HG02852 (cell line): ENCODE measurements around the gene ZNF593OS.

Source experiments
- ATAC-seq: cut with Tn5 transposase; IDR thresholded peaks from one replicate; pipeline ENCODE4 v1.9.1; 2021; ENCODE audit warnings: mild to moderate bottlenecking, moderate library complexity; ENCODE audit not compliant: unreplicated experiment

ZNF593OS gene

DNA sequence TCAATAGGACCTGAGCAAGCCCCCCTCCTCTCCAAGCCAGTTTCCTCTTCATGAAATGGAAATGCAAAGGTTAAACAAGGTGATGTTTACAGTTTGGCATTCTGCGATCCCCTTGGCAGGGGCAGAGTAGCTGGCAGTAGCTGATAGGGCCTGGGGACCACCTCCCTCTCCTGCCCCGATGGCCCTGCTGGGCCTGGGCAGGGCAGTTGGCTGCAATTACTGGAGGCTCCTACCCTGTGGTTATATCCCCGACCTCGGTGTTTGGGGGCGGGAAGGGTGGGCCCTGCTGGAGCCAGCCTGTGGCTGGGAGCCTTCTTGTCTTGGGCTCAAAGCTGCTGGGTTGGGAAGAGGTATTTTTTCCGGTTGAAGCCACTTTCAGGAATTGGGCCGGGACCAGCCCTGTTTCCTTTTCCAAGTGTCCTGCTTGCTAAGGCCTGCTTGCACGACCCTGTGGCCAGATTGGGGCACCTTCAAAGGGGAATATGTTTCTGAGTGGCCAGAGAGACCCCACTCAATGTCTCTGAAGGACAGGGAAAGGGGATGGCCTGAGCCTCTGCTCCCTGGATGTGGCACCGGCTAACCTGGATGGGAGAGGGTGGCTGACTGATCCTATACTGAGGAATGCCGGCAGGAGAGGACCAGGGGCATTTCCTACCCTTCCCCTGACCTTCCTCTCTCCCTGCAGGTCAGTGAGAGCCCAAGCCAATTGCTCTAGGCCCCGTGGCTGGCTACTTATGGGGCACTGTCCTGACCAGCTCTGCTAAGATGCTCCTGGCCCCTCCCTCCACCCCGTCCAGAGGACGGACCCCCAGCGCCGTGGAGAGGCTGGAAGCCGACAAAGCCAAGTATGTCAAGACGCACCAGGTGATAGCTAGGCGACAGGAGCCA lies 10.9 kb downstream of the ZNF593OS start:
- ATAC-seq, result no peak

DNA sequence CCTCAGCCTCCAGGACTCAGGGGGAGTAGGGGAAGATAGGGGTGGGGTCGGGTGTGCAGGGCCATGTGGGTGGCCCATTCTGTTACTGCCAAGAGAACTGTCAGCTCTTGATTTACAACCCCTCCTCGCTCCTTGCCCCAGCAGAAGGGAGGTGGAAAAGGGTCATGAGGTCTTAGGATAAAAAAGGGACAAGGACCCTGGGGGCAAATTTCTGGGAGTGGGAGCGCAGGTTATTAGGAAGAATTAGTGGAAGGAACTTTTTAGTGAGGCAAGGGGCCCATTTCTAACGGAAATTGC lies 11.9 kb downstream of the ZNF593OS start:
- no peak for ATAC-seq

DNA sequence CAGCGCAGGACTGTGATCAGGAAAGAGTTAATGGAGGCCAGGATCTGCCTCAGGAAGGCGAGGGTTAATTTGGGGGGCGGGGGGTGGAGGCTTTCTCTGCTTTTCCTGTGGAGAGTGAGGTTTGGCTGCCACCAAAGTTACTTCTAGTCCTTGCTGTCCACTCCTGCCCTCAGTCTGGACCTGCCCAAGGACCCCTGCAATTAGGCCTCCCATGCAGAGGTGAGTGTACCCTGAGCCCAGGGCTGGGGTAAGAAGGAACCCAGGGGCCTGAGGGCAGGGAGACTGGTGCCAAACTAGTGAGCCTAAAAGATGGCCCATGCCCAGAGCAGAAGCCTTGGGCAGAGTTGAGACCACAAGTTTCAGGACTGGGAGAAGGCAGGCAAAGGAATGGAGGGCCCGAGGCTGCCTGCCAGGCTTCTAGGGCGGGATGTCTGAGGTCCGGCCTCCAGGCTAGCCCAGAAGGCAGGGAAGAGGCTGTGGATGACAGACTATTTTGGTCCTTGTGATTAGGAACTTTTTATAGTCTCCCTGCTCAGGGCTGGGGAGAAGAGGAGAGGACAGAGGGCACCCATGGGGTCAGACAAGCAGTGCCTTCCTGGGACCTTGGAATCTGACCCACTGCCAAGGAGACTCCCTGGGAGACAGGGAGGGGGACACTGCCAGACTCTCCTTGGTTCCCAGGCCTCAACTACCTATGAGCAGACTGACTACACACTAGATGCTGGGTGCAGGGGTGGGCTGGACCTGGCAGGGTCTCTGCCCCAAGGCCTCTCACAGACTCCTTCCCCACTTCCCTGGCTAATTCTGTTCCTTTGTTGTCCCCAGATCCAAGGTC lies 12.5 kb downstream of the ZNF593OS start, which contains the start of gene FAM110D:
Gene FAM110D, plus strand, starts transcription at position 172 of the 835 bp plus-strand sequence. CDS start 2,213 bp downstream, outside the sequence.
- ATAC-seq, result no peak

DNA sequence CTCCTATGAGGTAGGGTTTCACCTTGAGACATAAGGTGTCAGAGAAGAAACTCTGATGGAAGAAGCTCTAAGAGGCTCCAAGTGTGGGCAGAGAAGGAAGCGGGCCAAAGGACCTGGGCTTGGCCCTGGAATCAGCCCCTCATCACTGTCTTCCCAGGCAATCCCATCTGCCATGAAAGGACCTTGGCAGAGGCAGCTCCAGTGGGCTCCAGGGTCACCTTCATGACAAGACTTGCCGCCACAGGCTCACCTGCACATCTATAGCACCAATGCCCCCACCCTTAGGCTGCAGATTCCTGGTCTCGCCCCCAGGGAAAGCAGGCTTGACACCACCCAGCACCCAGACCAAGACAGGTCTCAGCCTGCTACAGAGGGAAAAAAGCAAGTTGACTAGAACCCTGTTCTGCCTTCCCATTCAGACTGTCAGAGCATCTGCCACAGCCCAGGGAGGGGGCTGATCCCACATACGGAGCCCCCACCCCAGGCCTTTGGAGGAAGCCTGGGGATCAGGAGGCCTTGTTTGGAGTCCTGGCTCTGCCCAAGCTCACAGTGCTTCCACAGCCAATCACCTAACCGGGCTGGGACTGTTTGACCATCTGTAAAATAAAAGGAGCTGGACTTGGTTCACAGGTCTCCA lies 13.2 kb downstream of the ZNF593OS start:
- no peak for ATAC-seq

DNA sequence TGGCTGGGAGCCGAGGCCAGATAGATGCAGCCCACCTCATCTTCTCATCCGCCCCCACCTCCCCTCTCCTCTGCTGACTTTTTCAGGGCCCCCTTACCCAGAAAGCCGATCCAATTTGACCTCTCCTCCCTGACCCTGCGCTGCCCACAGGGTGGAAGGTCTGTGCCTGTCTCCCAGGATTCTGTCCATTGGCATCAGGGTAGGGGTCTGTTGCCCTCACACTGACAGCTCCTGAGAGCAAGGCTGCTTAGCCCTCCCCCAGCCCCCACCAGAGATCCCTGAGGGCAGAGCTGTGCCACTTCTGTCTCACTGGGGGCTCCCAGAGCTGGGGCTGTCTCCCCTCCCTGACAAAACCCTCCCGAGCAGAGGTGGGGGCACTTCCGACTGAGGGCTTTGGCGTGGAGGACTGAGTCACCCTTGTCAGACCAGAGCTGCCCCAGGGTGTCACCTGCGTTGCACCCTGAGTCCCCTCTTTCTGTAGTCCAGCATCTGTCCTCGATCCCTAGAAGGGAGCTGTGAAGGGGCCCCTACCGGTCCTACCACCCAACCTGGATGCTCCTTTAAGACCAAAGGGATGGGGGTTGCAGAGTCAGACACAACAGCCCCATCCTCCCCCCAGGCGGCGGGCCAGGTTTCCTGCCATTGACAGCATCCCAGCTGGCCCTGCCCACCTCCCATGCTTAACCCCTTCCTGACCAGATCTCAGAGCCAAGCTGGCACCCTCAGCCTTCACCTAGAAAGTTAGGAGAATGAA lies 15.2 kb downstream of the ZNF593OS start:
- no peak for ATAC-seq

DNA sequence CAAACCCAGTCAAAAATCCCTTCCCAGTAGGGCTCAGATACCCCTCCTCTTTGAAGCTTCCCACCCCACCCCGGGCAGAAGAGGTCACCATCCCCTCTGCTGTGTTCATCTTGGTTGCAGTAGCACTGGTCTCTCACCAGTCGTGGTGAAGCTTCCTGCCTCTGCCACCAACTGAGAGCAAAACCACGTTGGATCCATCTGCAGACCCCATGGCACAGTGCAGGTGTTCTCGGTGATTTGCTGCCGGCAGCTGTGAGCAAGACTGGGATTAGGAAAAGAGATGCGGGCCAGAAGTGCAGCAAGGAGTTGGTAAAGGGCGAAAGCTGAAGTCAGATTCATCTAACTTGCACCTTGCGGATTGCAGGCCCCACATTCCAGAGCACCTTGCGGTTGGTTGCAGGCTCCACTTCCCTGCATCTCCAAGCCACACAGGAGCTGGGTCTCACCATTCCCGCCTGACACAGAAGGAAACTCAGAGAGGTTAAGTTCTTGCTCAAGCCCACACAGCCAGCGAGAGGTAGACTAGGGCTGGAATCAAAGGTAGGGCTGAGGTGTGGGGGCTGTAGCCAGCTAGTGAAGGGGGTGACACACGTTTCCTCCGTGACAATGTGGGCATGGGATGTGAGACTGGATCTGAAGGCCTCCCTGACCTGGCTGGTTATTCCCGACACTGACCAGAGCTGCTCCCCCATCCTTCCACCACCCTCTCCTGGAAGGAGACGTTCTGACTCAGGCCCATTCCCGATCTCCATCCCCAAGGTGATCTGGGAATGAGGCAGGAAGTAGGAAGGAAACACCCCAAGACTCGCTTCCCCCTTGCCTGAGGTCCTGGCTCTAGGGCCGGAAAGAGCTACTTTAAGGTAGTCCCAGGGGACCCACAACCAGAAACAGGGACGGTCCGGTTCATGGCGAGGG lies 16.0 kb downstream of the ZNF593OS start:
- ATAC-seq, result no peak

DNA sequence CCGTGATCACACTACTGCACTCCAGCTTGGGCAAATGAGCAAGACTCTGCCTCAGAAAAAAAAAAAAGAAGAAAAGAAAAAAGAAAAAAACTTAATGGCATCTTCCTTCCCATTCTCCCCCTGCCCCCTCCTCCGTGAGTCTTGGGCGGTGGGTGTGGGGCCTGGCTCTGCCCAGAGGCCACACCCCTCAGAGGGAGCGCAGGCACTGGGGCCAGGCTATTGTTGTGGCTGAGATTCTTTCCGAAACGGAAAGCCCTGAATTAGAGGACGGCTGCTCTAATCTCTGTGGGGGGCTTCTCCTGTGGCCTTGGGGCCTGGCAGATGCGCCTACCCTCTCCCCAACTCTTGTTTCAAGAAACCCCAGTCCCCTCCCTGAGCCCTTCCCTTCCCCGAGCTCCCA lies 16.9 kb downstream of the ZNF593OS start:
- no peak for ATAC-seq

DNA sequence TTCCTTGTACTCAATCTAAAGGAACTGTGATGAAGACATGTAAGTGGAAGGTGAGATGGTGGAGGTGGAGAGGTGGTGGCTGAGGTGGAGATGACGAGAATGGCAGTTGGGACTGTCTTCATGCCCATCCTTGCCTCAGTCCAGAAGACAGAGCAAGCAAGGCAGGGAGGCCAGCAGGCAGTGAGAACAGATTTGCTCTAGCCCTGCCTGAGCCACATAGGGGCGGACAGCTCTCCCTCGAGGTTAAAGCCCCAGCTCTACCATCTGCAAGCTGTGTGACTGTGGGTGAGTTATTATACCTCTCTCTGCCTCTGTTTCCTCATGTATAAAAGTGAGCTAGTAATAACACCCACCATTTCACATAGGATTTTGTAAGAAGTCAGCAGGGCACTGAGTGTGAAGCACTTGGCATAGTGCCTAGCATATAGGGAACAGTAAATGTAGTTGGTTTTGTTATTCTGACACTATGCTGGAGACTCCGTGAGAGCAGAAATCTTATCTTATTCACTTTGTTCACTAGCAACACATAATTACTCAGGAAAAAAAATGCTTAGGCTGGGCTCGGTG lies 17.6 kb downstream of the ZNF593OS start:
- ATAC-seq, result no peak

DNA sequence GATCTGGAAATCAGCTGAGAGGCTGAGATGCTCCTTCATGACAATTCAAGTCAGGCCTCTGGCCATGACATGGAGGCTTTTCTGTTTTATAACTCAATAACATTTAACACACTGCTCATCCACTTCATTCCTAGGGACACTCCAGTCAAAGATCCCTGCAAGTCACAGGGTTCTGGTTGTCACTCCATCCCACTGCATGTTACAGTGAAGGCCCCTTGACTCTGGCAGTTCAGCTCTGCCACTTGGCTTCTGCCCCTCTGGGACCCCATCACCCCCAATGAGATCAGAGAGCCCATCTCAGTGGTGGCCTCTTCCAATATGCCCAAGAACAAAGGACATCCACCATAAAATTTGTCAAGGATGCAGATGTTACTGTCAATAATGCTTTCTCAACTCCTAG lies 22.7 kb downstream of the ZNF593OS start:
- no peak for ATAC-seq

DNA sequence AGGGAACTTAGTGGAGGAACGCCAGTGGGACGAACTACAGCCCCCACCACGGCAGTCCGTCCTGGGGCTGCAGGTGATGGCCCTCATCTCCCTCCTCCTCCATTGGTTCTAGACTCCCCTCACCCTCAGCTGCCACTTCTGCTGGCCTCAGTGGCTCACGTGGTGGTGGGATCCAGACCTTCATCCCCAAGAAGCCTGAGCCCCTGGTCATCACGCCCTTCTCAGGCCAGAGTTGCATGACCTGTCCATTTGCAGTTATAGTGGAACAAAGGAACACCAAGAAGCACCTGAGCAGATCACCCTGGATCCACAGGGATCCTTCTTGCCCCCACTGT lies 25.7 kb downstream of the ZNF593OS start:
- no peak for ATAC-seq

DNA sequence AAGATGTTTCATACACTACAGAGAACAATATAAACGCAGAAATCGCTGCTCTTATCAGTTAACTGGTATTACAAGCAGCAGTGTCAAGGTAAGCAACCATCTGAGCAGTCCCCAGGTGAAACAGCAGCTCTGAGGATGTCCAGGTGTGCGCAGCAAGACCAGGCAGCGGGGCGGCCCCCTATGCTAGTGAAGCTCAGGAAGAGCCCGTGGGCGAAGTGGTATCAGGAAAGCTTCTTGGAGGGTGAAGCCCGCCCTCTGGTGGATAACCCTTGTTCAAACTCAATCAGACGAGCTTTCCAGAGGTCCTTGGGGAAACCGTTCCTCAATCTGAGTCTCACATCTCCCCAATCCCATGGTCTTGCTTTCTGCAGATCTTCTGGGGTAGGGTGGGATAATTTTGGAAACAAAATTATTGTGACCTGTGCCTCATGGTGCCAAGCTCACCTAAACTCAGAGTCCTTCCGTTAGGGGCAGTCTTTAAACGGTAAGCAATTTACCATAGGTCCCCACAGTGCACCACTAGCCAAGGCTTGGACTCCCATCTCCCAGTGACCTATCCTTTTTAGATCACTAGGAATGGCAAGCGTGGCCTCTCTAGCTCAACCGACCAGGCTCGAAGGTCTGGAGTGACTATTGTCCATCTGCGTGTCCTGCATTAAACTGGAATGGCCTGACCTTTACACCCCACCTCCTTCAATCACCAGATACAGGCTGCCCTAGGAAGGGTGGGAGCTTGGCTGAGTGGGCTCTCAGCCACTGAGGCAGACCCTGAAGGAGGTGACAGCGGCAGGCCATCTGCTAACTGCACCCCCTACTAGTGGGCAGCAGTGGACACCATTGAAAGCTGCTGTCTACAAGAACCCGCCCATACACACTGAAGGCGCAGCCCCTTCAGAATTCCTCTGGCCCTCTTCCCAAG lies 26.3 kb downstream of the ZNF593OS start:
- ATAC-seq, result no peak

DNA sequence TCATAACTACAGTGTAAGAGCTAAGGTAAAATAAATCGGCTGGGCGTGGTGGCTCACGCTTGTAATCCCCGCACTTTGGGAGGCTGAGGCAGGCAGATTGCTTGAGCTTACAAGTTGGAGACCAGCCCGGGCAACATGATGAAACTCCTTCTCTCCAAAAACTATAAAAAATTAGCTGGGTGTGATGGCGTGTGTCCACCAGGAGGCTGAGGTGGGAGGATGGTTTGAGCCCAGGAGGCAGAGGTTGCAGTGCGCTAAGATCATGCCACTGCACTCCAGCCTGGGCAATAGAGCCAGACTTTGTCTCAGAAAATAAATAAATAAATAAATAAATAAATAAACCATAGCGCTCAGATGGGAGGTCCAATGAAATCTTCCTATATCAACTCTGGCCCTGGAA lies 29.5 kb downstream of the ZNF593OS start:
- ATAC-seq, result no peak

DNA sequence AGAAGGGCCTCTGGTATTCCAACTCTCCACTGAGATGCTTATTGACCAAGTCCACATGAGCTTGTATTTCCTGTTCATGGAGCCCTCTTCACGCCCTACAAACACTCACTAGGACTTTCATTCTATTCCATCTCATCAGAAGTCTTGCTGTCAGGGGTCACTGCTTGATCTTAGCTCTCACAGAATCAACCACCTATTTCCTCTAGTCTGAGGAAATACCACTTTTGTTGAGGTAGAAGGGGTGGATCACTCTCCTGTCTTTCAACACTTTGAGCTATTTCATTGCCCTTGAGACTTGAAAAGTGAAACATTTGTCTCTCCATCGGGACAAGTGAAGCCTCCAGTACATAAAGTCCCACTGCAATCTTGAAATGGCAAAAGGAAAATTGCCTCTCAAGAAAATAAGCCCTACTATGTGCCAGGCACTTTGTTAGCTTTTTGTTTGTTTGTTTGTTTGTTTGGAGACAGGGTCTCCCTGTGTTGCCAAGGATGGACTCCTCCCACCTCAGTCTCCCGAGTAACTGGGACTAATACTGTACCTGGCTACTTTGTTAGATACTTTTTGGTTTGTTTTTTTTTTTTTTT lies 32.6 kb downstream of the ZNF593OS start:
- no peak for ATAC-seq

DNA sequence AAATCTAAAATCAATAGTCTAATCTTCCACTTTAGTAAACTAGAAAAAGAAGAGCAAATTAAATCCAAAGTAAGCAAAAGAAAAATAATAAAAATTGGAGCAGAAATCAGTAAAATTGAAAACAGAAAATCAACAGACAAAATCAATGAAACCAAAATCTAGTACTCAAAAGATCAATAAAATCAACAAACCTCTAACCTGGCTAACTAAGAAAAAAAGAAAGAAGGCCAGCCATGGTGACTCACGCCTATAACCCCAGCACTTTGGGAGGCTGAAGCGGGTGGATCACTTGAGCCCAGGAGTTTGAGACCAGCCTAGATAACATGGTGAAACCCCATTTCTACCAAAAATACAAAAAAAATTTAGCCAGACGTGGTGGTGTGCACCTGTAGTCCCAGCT lies 37.2 kb downstream of the ZNF593OS start:
- no peak for ATAC-seq

DNA sequence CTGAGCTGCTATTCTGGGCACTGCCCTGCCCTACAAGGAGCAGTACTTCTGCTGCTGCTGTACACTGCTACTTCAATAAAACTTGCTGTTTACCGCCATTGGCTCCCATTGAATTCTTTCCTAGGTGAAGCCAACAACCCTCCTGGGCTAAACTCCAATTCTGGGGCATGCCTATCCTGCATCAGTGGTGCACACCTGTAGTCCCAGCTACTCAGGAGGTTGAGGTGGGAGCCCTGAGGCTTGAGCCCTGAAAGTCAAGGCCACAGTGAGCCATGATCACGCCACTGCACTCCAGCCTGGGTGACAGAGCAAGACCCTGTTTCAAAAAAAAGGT lies 38.8 kb downstream of the ZNF593OS start:
- ATAC-seq, result no peak

DNA sequence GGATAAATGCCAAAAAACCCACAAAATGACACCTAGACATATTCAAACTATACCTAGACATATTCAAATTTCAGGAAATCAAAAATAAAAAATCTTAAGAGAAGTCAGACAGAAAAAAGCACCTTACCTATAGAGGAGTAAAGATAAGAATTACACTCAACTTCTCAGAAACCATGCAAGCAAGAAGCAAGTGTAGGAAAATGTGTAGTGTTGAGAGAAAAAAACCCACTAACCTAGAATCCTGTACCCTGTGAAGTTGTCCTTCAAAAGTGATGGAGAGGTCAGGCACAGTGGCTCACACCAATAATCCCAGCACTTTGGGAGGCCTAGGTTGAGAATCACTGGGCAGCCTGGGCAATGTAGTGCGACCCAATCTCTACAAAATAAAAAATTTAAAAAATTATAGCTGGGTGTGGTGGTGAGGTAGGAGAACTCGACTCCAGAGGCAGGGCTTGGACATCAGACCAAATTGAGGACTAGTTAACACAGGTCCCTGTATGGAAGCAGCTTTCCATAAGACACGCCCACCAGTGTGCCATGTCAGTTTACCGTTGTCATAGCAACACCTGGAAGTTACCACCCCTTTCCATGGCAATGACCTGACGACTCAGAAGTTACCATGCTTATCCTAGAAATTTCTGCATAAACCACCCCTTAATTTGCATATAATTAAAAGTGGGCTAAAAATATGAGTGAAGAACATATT lies 39.4 kb downstream of the ZNF593OS start:
- no peak for ATAC-seq

DNA sequence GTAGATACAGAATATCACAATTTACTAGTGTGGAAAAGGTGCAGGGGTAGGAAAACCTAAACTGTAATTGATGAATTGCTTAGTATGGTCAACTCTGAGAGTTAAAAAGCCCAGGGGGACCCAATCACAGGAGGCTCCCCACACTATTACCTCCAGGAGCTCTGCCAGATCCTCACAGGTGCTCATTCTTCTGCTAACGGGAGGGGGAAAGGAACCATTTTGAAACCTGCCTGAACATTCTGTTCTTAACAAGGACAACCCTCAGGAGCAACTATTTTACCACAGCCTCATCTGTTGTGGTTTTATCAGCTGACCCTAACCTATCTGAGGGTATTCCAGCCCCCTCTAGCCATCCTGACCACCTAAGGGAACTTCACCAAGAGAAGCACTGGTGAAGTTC lies 40.9 kb downstream of the ZNF593OS start:
- ATAC-seq, result no peak

DNA sequence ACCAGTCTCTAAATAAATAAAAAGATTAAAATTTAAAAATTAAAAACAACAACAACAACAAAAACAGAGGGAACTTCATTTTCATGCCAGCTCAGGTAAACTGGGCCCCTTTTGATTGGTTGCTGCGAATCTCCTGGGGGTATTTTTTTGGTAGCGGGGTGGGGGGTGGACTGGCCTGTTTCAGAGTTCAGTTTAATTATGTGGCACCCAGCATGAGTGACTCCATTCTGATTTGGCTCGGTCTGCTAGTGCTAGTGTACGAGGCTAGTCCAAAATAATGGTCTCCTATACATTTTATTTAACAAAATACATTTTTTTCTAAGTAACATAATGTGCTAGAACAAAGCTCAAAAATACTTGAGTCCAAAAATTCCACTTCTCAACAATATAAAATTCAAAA lies 41.9 kb downstream of the ZNF593OS start:
- ATAC-seq, result no peak
